NCI-H2227 treated with DMSO at 0.1 percent for 48 hours (cell line): ENCODE results near the gene TNRC6C.

Experiments used
- DNase-seq: peaks from one replicate; lab custom pipeline; 2025; lab: John Stamatoyannopoulos, UW

Gene TNRC6C

GRCh38 chr17:78013683-78014467 lies 55.4 kb downstream of the TNRC6C start:
- DNase-seq: peak; percentile 81

- DNase-seq: no peak
Observed at GRCh38 chr17:78014646-78015045, 56.1 kb downstream of the TNRC6C start.

GRCh38 chr17:78016852-78017251 lies 58.3 kb downstream of the TNRC6C start:
- no peak for DNase-seq

- DNase-seq: peak; percentile 25
Observed at GRCh38 chr17:78019367-78019975, 61.0 kb downstream of the TNRC6C start.

GRCh38 chr17:78019976-78020716 lies 61.6 kb downstream of the TNRC6C start:
- no peak for DNase-seq

GRCh38 chr17:78020717-78021108 lies 62.2 kb downstream of the TNRC6C start:
- DNase-seq: no peak

GRCh38 chr17:78022425-78022824 lies 63.9 kb downstream of the TNRC6C start:
- DNase-seq: no peak

GRCh38 chr17:78023042-78023441 lies 64.5 kb downstream of the TNRC6C start:
- DNase-seq: no peak

- no peak for DNase-seq
Observed at GRCh38 chr17:78026381-78026780, 67.9 kb downstream of the TNRC6C start.

GRCh38 chr17:78027121-78027520 lies 68.6 kb downstream of the TNRC6C start:
- DNase-seq: no peak

GRCh38 chr17:78029697-78030096 lies 71.2 kb downstream of the TNRC6C start:
- DNase-seq: no peak

GRCh38 chr17:78031435-78031834 lies 72.9 kb downstream of the TNRC6C start:
- no peak for DNase-seq

- no peak for DNase-seq
Observed at GRCh38 chr17:78032166-78032565, 73.7 kb downstream of the TNRC6C start.

- no peak for DNase-seq
Observed at GRCh38 chr17:78034429-78035091, 76.1 kb downstream of the TNRC6C start.

GRCh38 chr17:78037280-78037679 lies 78.8 kb downstream of the TNRC6C start:
- DNase-seq: no peak

GRCh38 chr17:78038748-78039288 lies 80.3 kb downstream of the TNRC6C start:
- no peak for DNase-seq

GRCh38 chr17:78039581-78039980 lies 81.1 kb downstream of the TNRC6C start:
- no peak for DNase-seq

GRCh38 chr17:78040440-78041385 lies 82.2 kb downstream of the TNRC6C start:
- peak; percentile 63 for DNase-seq

- peak; percentile 57 for DNase-seq
Observed at GRCh38 chr17:78041386-78042179, 83.1 kb downstream of the TNRC6C start.

GRCh38 chr17:78042542-78042941 lies 84.0 kb downstream of the TNRC6C start:
- no peak for DNase-seq
